Sigmoid colon (tissue), 4 donors: ENCODE results near the gene EVL.

ENCODE experiments used
- EP300 ChIP-seq, 4 donors: sonication (generic); formaldehyde crosslinking; IDR thresholded peaks; one replicate each; pipeline ENCODE4 v1.6.1; 2017; ENCODE audit warnings: antibody characterized with exemption in 4 of 4
- TF ChIP-seq, protein P1 (sequence below), 4 experiments: fragments of 450-650 bp in 3 of 4; fragments of 200-600 bp in 1 of 4; IDR thresholded peaks; one replicate each; pipeline ENCODE4 v1.5.1; 2016 to 2019; ENCODE audit warnings: antibody characterized with exemption in 4 of 4, mild to moderate bottlenecking in 3 of 4, moderate library complexity in 2 of 4

DNA sequence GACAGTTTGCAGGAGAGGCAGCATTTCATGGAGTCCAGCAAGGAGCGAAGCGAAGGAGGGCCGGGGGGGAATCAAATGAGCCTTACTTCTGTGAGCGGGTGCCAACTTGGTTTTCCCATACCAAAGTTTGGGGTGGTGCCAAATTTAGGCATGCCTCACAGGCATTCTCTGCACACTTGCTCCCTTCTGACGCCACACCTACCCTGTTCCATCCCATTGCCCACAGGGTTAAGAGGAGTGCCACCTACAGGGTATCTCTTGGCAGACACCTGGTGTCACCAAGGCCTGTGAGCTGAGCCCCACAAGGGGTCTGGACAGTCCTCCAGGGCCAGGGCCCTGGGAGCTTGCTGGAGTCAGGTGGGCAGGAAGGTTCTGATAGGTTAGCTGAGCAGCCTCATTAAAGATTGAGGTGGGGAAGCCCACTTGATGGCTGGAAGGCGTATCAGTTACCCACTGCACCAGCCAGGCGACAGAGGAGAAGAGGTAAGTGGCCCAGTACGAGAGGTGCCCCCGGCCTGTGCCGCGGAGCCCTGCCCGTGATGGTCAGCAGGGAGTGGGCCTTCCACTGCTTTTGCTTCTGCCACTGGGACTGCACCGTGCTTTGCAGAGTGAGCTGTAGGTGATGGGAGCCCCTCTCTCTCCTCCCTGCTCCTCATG is 49.0 kb downstream of the EVL start:
- TF ChIP-seq EP300 (IDR thresholded peaks at IDR 0.05): no peak
- TF ChIP-seq, protein P1, sequence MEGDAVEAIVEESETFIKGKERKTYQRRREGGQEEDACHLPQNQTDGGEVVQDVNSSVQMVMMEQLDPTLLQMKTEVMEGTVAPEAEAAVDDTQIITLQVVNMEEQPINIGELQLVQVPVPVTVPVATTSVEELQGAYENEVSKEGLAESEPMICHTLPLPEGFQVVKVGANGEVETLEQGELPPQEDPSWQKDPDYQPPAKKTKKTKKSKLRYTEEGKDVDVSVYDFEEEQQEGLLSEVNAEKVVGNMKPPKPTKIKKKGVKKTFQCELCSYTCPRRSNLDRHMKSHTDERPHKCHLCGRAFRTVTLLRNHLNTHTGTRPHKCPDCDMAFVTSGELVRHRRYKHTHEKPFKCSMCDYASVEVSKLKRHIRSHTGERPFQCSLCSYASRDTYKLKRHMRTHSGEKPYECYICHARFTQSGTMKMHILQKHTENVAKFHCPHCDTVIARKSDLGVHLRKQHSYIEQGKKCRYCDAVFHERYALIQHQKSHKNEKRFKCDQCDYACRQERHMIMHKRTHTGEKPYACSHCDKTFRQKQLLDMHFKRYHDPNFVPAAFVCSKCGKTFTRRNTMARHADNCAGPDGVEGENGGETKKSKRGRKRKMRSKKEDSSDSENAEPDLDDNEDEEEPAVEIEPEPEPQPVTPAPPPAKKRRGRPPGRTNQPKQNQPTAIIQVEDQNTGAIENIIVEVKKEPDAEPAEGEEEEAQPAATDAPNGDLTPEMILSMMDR (IDR thresholded peaks at IDR 0.05): no peak
